AG04450 (cell line): ENCODE results near the gene HOXB7. TPM values are rescaled to one million over a fixed set of nuclear protein-coding genes. Genes with fewer than 3 reads are reported as not detected.

Experiments used
- CTCF ChIA-PET: fragments of 300-600, 350-600 bp; formaldehyde crosslinking; extraction: SDS; loops from one replicate; lab custom pipeline; 2022; ENCODE audit warnings: antibody characterized with exemption, inconsistent platforms; lab: Charles Lee
- POLR2A ChIA-PET: fragments of 350-600 bp; formaldehyde crosslinking; extraction: SDS; loops from one replicate; lab custom pipeline; 2021; ENCODE audit warnings: antibody characterized with exemption, inconsistent platforms; lab: Yijun Ruan, JAX
- DNase-seq: peaks from one replicate; pipeline ENCODE4 v3.0.0-alpha.2; 2011; ENCODE audit warnings: low read depth, low spot score
- H3K27ac ChIP-seq: one replicate; pipeline ENCODE4 v1.5.1; 2012; ENCODE audit warnings: low read depth, low read length, control low read depth
- H3K27me3 ChIP-seq: one replicate; pipeline ENCODE4 v1.6.0; 2012; ENCODE audit warnings: low read length; ENCODE audit not compliant: control insufficient read depth, insufficient read depth
- H3K4me3 ChIP-seq: 2 replicates; pipeline ENCODE4 v1.5.1; 2011; ENCODE audit warnings: mild to moderate bottlenecking, low read depth, low read length, control low read depth
- H3K9me3 ChIP-seq: 2 replicates; pipeline ENCODE4 v1.5.1; 2012; ENCODE audit warnings: low read length; ENCODE audit not compliant: control insufficient read depth, insufficient read depth
- polyA plus RNA-seq: library from polyadenylated mRNA; depleted of rRNA; stranded (reverse); fragments of >200 nt; gene quantifications from 2 replicates; pipeline ENCODE4 v1.2.3, GENCODE V29; 2011
- TF ChIP-seq, protein P1 (sequence below): IDR thresholded peaks from 2 replicates; pipeline ENCODE4 v1.5.1; 2011; ENCODE audit warnings: low read depth, low read length, control low read depth, inconsistent platforms

HOXB7 gene
- polyA plus RNA-seq, 1 experiment, result 11.3 TPM

DNA sequence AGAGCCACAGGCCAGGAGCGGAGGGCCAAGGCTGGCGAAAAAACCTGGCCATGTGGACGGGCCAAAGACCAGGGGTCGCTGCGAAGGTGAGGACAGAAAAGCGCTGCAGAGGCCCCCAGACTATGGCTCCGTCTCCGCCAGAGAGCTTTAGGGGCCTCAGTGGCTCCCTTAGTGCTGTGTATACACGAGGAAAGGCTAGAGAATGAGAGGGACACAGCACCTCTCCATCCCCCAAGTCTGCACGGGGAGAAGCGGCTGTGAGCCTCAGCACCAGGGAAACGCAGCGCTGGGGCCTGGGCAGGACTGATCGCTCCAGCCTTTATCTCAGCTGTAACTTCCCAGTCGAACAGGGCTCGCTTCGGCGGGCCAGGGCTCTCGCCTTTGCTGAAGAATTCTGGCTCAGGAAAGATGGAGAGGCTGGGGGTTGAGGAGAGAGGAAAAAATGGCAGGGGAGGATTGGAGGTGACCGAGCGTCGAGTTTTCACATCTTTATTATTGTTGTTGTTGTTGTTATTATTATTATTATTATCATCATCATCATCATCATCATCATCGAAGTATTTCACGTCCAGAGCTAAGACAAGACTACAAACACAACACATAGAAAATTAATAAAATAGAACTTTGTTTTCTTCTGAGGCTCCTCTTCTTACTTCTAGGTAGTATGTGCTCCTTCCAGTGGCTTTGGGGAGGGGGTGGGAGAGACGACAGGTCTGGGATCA lies 15.4 kb downstream of the HOXB7 start:
- H3K27ac ChIP-seq, result peak overlapping the region; percentile 91
- CTCF ChIA-PET, result interaction anchor here (0.5 to 4.8 kb wide), 7 partner anchors 18 to 287 kb away, joined by 3 to 53 read pairs (median 4); no protein-coding TSS in a partner anchor
- TF ChIP-seq, protein P1, sequence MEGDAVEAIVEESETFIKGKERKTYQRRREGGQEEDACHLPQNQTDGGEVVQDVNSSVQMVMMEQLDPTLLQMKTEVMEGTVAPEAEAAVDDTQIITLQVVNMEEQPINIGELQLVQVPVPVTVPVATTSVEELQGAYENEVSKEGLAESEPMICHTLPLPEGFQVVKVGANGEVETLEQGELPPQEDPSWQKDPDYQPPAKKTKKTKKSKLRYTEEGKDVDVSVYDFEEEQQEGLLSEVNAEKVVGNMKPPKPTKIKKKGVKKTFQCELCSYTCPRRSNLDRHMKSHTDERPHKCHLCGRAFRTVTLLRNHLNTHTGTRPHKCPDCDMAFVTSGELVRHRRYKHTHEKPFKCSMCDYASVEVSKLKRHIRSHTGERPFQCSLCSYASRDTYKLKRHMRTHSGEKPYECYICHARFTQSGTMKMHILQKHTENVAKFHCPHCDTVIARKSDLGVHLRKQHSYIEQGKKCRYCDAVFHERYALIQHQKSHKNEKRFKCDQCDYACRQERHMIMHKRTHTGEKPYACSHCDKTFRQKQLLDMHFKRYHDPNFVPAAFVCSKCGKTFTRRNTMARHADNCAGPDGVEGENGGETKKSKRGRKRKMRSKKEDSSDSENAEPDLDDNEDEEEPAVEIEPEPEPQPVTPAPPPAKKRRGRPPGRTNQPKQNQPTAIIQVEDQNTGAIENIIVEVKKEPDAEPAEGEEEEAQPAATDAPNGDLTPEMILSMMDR, result no peak
- no peaks in the 10 kb centered on the region; the same call in 1 of the 2 replicates for H3K9me3 ChIP-seq
- H3K4me3 ChIP-seq, result peak overlapping the region; percentile 76
- peaks cover 2% of the 10 kb centered on the region for H3K27me3 ChIP-seq
- no peak for DNase-seq
- POLR2A ChIA-PET, result interaction anchor here (0.7 to 3.0 kb wide), 3 partner anchors 18 to 228 kb away, joined by 3 to 13 read pairs (median 4); no protein-coding TSS in a partner anchor

DNA sequence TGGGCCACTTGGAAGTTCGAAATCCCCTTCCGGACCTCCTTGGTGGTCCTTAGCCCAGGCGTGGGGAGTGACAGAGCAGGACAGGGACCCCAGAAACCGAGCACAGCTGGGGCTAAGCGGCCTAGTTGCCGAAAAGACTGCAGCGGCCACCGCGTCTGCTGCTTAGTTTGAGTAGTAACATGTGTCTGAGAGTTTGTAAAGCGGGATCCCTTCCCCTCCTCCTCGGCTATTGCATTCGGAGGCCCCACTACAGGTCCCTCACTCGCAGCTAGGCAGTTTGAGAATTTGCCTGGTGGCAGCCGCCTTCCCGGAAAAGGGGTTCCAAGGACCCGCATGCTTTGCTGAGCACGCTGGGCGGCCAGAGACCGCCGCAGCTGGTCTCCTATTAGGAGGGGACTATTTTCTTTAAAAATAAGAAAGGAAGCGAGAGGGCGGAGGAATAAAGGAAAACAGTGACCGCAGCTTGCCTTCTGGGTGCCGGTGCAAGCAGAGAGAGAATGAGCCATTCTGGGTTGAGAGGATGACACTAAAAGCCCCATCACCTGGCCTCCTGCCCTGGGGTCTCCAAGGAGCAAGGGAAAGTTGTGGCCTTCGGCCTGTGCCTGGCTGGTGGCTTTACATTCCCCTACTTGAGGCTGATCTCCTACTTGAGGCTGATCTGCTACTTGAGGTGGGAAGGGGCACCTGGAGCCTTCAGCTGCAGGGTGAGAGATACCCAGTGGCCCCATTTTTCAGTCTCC lies 16.1 kb downstream of the HOXB7 start:
- Histone ChIP-seq H3K27me3 (peaks cover 2% of the 10 kb centered on the region), H3K9me3 (no peaks in the 10 kb centered on the region; the same call in 1 of the 2 replicates), H3K27ac (peak overlapping the region; percentile 91), H3K4me3 (peak overlapping the region; percentile 76)
- DNase-seq, result no peak
- TF ChIP-seq, protein P1, result no peak
- CTCF ChIA-PET, result interaction anchor here (0.5 to 4.8 kb wide), 15 partner anchors 12 to 574 kb away, joined by 3 to 53 read pairs (median 4); no protein-coding TSS in a partner anchor
- POLR2A ChIA-PET, result interaction anchor here (1.2 kb wide), 1 partner anchor 18 kb away, joined by 3 read pairs; no protein-coding TSS in a partner anchor

- no peaks in the 10 kb centered on the region for H3K27me3 ChIP-seq
- POLR2A ChIA-PET, result interaction anchor here (0.8 to 2.3 kb wide), 4 partner anchors 11 to 52 kb away, joined by 3 to 6 read pairs (median 4); no protein-coding TSS in a partner anchor
- peak overlapping the region; percentile 91 for H3K27ac ChIP-seq
- no peaks in the 10 kb centered on the region; the same call in 1 of the 2 replicates for H3K9me3 ChIP-seq
- CTCF ChIA-PET, result interaction anchor here (0.6 to 4.8 kb wide), 20 partner anchors 11 to 573 kb away, joined by 3 to 53 read pairs (median 4); partner anchors contain the start of genes HOXB6 and HOXB7
- TF ChIP-seq, protein P1, result peak; percentile 95
- H3K4me3 ChIP-seq, result peak overlapping the region; percentile 89
- peak; percentile 93 for DNase-seq
Observed at GRCh38 chr17:48593840-48594537, 16.8 kb downstream of the HOXB7 start.

DNA sequence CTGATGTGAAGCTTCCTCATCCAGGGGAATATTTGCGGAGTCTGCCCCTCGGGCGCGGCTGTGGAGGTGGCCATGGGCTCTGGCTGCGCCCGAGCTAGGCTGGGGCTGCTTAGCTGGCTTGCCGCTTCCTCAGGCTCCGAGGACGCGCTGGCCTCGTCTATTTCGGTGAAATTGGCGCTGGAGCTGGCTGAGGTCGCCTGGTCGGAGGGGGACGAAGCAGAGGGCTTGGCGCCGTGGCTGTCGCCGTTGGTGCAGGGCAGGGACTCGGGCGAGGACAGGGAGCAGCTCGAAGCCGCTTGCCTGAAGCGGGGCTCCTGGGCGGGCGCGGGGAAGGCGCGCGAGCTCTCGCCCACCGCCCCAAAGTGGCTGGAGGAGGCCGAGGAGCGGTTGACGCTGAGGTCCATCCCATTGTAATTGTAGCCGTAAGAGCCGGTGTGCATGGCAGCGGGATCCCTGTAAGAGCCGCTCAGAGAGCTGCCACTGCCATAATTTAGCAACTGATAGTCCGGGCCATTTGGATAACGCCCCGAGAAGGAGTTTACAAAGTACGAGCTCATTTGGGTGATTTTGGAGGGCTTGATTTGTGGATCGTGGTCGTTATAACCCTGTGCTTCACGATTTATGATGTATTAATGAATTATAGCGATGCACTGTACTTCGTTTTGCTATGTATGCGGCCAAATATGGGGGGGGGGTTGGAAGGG lies 17.5 kb downstream of the HOXB7 start, which contains the start of gene HOXB5:
Gene HOXB5, minus strand, starts transcription at position 654 of the 704 bp plus-strand sequence. Its CDS starts 97 bp downstream, at position 557.
- H3K9me3 ChIP-seq, result no peaks in the 10 kb centered on the region; the same call in 1 of the 2 replicates
- H3K27ac ChIP-seq, result peak within 1 kb of the TSS; percentile 97
- peak within 1 kb of the TSS; percentile 89 for H3K4me3 ChIP-seq
- CTCF ChIA-PET, result interaction anchor here (0.6 to 4.8 kb wide), 22 partner anchors 12 to 568 kb away, joined by 3 to 53 read pairs (median 5); partner anchors contain the start of genes HOXB6 and HOXB7
- POLR2A ChIA-PET, result interaction anchor here (0.8 to 2.3 kb wide), 5 partner anchors 11 to 242 kb away, joined by 3 to 6 read pairs (median 5); no protein-coding TSS in a partner anchor
- H3K27me3 ChIP-seq, result no peaks in the 10 kb centered on the region
- no peak for DNase-seq
- TF ChIP-seq, protein P1, result no peak
